DND-41 (cell line): Measurements from ENCODE around the gene PACS2.
"Not testable (repeated sequence)": the region's sequence is repeated elsewhere in the genome, so short reads cannot be mapped to it uniquely, and the experiment has no call there.

Experiments
- ATAC-seq: fragments of 200-7000 bp; cut with Tn5 transposase; 3 replicates; pipeline ENCODE4 v1.9.1; 2021; ENCODE audit warnings: low read depth; ENCODE audit not compliant: insufficient read depth
- DNase-seq: peaks from one replicate; pipeline ENCODE4 v3.0.0-alpha.2; 2020
- H2AFZ ChIP-seq: 2 replicates; pipeline ENCODE4 v1.6.0; 2012; ENCODE audit warnings: low read depth, low read length
- H3K27ac ChIP-seq: 2 replicates; pipeline ENCODE4 v1.5.1; 2012; ENCODE audit warnings: low read length, inconsistent platforms
- H3K27me3 ChIP-seq: fragments of 200-600 bp; sonication (generic); 2 replicates; pipeline ENCODE4 v1.6.0; 2012; ENCODE audit warnings: low read length, mild to moderate bottlenecking, inconsistent platforms; ENCODE audit not compliant: insufficient read depth, poor library complexity
- H3K36me3 ChIP-seq: 2 replicates; pipeline ENCODE4 v1.5.1; 2012; ENCODE audit warnings: low read length, inconsistent platforms; ENCODE audit not compliant: insufficient read depth
- H3K4me1 ChIP-seq: 2 replicates; pipeline ENCODE4 v1.5.1; 2012; ENCODE audit warnings: mild to moderate bottlenecking, low read length; ENCODE audit not compliant: insufficient read depth
- H3K4me2 ChIP-seq: 2 replicates; pipeline ENCODE4 v1.6.0; 2012; ENCODE audit warnings: mild to moderate bottlenecking, moderate library complexity, low read length, inconsistent platforms; ENCODE audit not compliant: insufficient read depth
- H3K4me3 ChIP-seq, 2 experiments: fragments of 200-600 bp in 1 of 2; shearing (Covaris generic) in 1 of 2; 2 replicates each; pipeline ENCODE4 v1.5.1; 2012 to 2016; ENCODE audit warnings: inconsistent platforms in 2 of 2, low read length in 2 of 2, mild to moderate bottlenecking in 2 of 2, low read depth in 1 of 2, moderate library complexity in 1 of 2
- H3K79me2 ChIP-seq: 2 replicates; pipeline ENCODE4 v1.6.0; 2012; ENCODE audit warnings: low read length, inconsistent platforms; ENCODE audit not compliant: insufficient read depth
- H3K9ac ChIP-seq: 2 replicates; pipeline ENCODE4 v1.6.0; 2012; ENCODE audit warnings: low read depth, mild to moderate bottlenecking, inconsistent platforms, low read length, moderate library complexity
- H3K9me3 ChIP-seq: 2 replicates; pipeline ENCODE4 v1.5.1; 2012; ENCODE audit warnings: low read length, moderate library complexity, mild to moderate bottlenecking, inconsistent platforms; ENCODE audit not compliant: insufficient read depth, severe bottlenecking
- H4K20me1 ChIP-seq: 2 replicates; pipeline ENCODE4 v1.6.0; 2012; ENCODE audit warnings: low read length; ENCODE audit not compliant: insufficient read depth
- CTCF ChIP-seq: IDR thresholded peaks from 2 replicates; pipeline ENCODE4 v1.5.1; 2012; ENCODE audit warnings: borderline replicate concordance, low read length, moderate library complexity, mild to moderate bottlenecking; ENCODE audit not compliant: poor library complexity, severe bottlenecking; ENCODE audit errors: extremely low read depth
- EZH2 ChIP-seq: IDR thresholded peaks from 3 replicates; pipeline ENCODE4 v1.6.1; 2012; ENCODE audit warnings: borderline replicate concordance, low read depth, mild to moderate bottlenecking, moderate library complexity, low read length, inconsistent platforms; ENCODE audit not compliant: severe bottlenecking

Gene PACS2

GRCh38 chr14:105273062-105273461, 41.5 kb upstream of the PACS2 start:
- DNase-seq (no peak), ATAC-seq (no peak)
- no peak overlapping the region for H2AFZ ChIP-seq
- H3K27me3 ChIP-seq: no peaks in the 10 kb centered on the region
- peaks cover 14% of the 10 kb centered on the region for H3K36me3 ChIP-seq
- H3K9me3 ChIP-seq: no peaks in the 10 kb centered on the region
- no peak for TF ChIP-seq EZH2
- no peaks in the 10 kb centered on the region for H3K4me1 ChIP-seq
- H3K4me3 ChIP-seq: no peak overlapping the region
- H4K20me1 ChIP-seq: peaks cover 58% of the 10 kb centered on the region
- no peak overlapping the region for H3K27ac ChIP-seq
- peaks cover 56% of the 10 kb centered on the region for H3K79me2 ChIP-seq
- H3K4me2 ChIP-seq: no peak overlapping the region
- H3K9ac ChIP-seq: no peak overlapping the region

GRCh38 chr14:105274637-105275036, 39.9 kb upstream of the PACS2 start:
- Histone ChIP-seq H3K4me3 (no peak overlapping the region), H3K36me3 (no peaks in the 10 kb centered on the region), H3K27ac (no peak overlapping the region), H3K79me2 (peaks cover 54% of the 10 kb centered on the region), H3K4me2 (no peak overlapping the region), H3K9me3 (no peaks in the 10 kb centered on the region), H3K27me3 (no peaks in the 10 kb centered on the region), H4K20me1 (peaks cover 44% of the 10 kb centered on the region), H3K9ac (no peak overlapping the region), H3K4me1 (no peaks in the 10 kb centered on the region), H2AFZ (no peak overlapping the region)
- TF ChIP-seq CTCF (no peak), EZH2 (no peak)
- DNase-seq (no peak), ATAC-seq (no peak)

GRCh38 chr14:105275267-105275946, 39.1 kb upstream of the PACS2 start:
- Histone ChIP-seq H3K27ac (no peak overlapping the region), H3K79me2 (peaks cover 59% of the 10 kb centered on the region), H3K9me3 (no peaks in the 10 kb centered on the region), H3K4me3 (no peak overlapping the region), H4K20me1 (peaks cover 47% of the 10 kb centered on the region), H2AFZ (no peak overlapping the region), H3K36me3 (0 out of 2 replicates have a peak, but pooled peaks cover 1% of the 10 kb centered on the region), H3K9ac (no peak overlapping the region), H3K4me1 (no peaks in the 10 kb centered on the region), H3K27me3 (no peaks in the 10 kb centered on the region), H3K4me2 (no peak overlapping the region)
- TF ChIP-seq CTCF: no peak
- no peak for TF ChIP-seq EZH2
- DNase-seq: no peak
- ATAC-seq: no peak

GRCh38 chr14:105277448-105277847, 37.1 kb upstream of the PACS2 start:
- not testable (repeated sequence) for H3K27ac ChIP-seq, H3K27me3 ChIP-seq, H3K4me1 ChIP-seq, ATAC-seq, H3K9me3 ChIP-seq, H3K4me3 ChIP-seq, H3K9ac ChIP-seq, DNase-seq, H2AFZ ChIP-seq, H3K4me2 ChIP-seq
- Histone ChIP-seq H3K79me2 (peaks cover 62% of the 10 kb centered on the region), H4K20me1 (peaks cover 49% of the 10 kb centered on the region), H3K36me3 (peaks cover 13% of the 10 kb centered on the region; the same call in 1 of the 2 replicates)
